Activated naive CD4-positive, alpha-beta T cell treated with anti-CD3 and anti-CD28 coated beads, Interleukin-2, amount 50 U/mL, for 72 hours (primary cell): ENCODE data around the gene GSX2. TPM values are rescaled to one million over a fixed set of nuclear protein-coding genes. Genes with fewer than 3 reads are reported as not detected.
"Not testable (repeated sequence)": the region's sequence is repeated elsewhere in the genome, so short reads cannot be mapped to it uniquely, and the experiment has no call there.

Source experiments
- ATAC-seq, 2 donors: fragments of 150-1000 bp; cut with Tn5 transposase; 2 replicates each; pipeline ENCODE4 v1.10.0; 2021; ENCODE audit warnings: mild to moderate bottlenecking in 2 of 2, moderate library complexity in 2 of 2
- DNase-seq, 2 donors: peaks; one replicate each; pipeline ENCODE4 v3.0.0; 2021 to 2022; ENCODE audit warnings: low spot score in 2 of 2
- H3K27ac Mint-ChIP-seq, 2 donors: one replicate each; pipeline ENCODE4 v1.8.0; 2022; ENCODE audit warnings: mild to moderate bottlenecking in 2 of 2, mixed read lengths in 2 of 2
- H3K36me3 Mint-ChIP-seq, 2 donors: one replicate each; pipeline ENCODE4 v1.8.0; 2022; ENCODE audit warnings: mixed read lengths in 2 of 2
- H3K9me3 Mint-ChIP-seq, 2 donors: one replicate each; pipeline ENCODE4 v1.8.0; 2022; ENCODE audit warnings: mixed read lengths in 2 of 2
- total RNA-seq, 2 donors: library from RNA; stranded (reverse); gene quantifications; one replicate each; pipeline ENCODE4 v1.2.3, GENCODE V29; 2022

The GSX2 gene
- total RNA-seq, 2 donors from 2014 or later = not detected

GRCh38 chr4:54118850-54119589 is 19.1 kb downstream of the GSX2 start:
- ATAC-seq = no peak
- DNase-seq = no peak
- no peak overlapping the region for H3K27ac Mint-ChIP-seq
- no peaks in the 10 kb centered on the region for H3K36me3 Mint-ChIP-seq
- H3K9me3 Mint-ChIP-seq = no peaks in the 10 kb centered on the region

GRCh38 chr4:54120518-54120917 is 20.6 kb downstream of the GSX2 start:
- Mint-ChIP-seq H3K36me3 (no peaks in the 10 kb centered on the region), H3K9me3 (no peaks in the 10 kb centered on the region), H3K27ac (no peak overlapping the region)
- ATAC-seq = no peak
- DNase-seq = no peak

- H3K9me3 Mint-ChIP-seq = peaks cover 11 to 12% of the 10 kb centered on the region in 2 donors
These were observed 27.7 kb downstream of the GSX2 start for GRCh38 chr4:54127660-54128059.

GRCh38 chr4:54128694-54129093 is 28.7 kb downstream of the GSX2 start:
- H3K27ac Mint-ChIP-seq, DNase-seq, ATAC-seq: not testable (repeated sequence)
- Mint-ChIP-seq H3K36me3 (peaks cover 0 to 22% of the 10 kb centered on the region in 2 donors), H3K9me3 (peaks cover 12 to 14% of the 10 kb centered on the region in 2 donors)

More at GRCh38 chr4:54127660-54128059, 27.7 kb downstream of the GSX2 start:
- H3K27ac Mint-ChIP-seq = no peak overlapping the region
- peaks cover 0 to 18% of the 10 kb centered on the region in 2 donors for H3K36me3 Mint-ChIP-seq
- ATAC-seq (no peak), DNase-seq (no peak)

- ATAC-seq (no peak), DNase-seq (no peak)
- H3K27ac Mint-ChIP-seq = no peak overlapping the region
- no peaks in the 10 kb centered on the region for H3K9me3 Mint-ChIP-seq
- H3K36me3 Mint-ChIP-seq = no peaks in the 10 kb centered on the region
These were observed 39.4 kb downstream of the GSX2 start for GRCh38 chr4:54139332-54139731.

- H3K36me3 Mint-ChIP-seq = no peaks in the 10 kb centered on the region
- no peak for DNase-seq
- H3K9me3 Mint-ChIP-seq = no peaks in the 10 kb centered on the region
- H3K27ac Mint-ChIP-seq = no peak overlapping the region
- ATAC-seq = no peak
These were observed 40.3 kb downstream of the GSX2 start for GRCh38 chr4:54140287-54140686.

- Mint-ChIP-seq H3K9me3 (peaks cover 0 to 6% of the 10 kb centered on the region in 2 donors), H3K36me3 (peaks cover 0 to 7% of the 10 kb centered on the region in 2 donors), H3K27ac (no peak overlapping the region)
- ATAC-seq (no peak), DNase-seq (no peak)
These were observed 44.2 kb downstream of the GSX2 start for GRCh38 chr4:54144199-54144598.

- Mint-ChIP-seq H3K36me3 (peaks cover 0 to 7% of the 10 kb centered on the region in 2 donors), H3K9me3 (peaks cover 0 to 6% of the 10 kb centered on the region in 2 donors), H3K27ac (no peak overlapping the region)
- ATAC-seq (no peak), DNase-seq (no peak)
These were observed 44.8 kb downstream of the GSX2 start for GRCh38 chr4:54144661-54145171.

- Mint-ChIP-seq H3K9me3 (peaks cover 0 to 6% of the 10 kb centered on the region in 2 donors), H3K27ac (no peak overlapping the region), H3K36me3 (peaks cover 0 to 11% of the 10 kb centered on the region in 2 donors)
- DNase-seq (no peak), ATAC-seq (no peak)
These were observed 46.2 kb downstream of the GSX2 start for GRCh38 chr4:54146139-54146538.

- Mint-ChIP-seq H3K36me3 (peaks cover 0 to 11% of the 10 kb centered on the region in 2 donors), H3K27ac (no peak overlapping the region), H3K9me3 (peaks cover 0 to 6% of the 10 kb centered on the region in 2 donors)
- DNase-seq (no peak), ATAC-seq (no peak)
These were observed 49.4 kb downstream of the GSX2 start for GRCh38 chr4:54149323-54149722.

Other genes with a start within 250 kb of the GSX2 start
- 10 to 100 TPM; 13.3 to 16.3 TPM for gene CHIC2, start 35.6 kb upstream of the GSX2 start, total RNA-seq
- gene PDGFRA, start 129.1 kb downstream of the GSX2 start, total RNA-seq = under 1 TPM in 1 of 2 donors, not detected in 1; 0.41 TPM